Lower leg skin (tissue), 4 donors: ENCODE results near the gene TLR10. TPM values are rescaled to one million over a fixed set of nuclear protein-coding genes. Genes with fewer than 3 reads are reported as not detected.

Experiments
- DNase-seq, 2 donors: peaks; one replicate each; pipeline ENCODE4 v3.0.0-alpha.2; 2019; ENCODE audit warnings: low spot score in 2 of 2
- H3K4me3 ChIP-seq: fragments of 200-600 bp; sonication (generic); 2 replicates; pipeline ENCODE4 v1.5.1; 2017; ENCODE audit warnings: mild to moderate bottlenecking, low read depth; ENCODE audit not compliant: poor library complexity, severe bottlenecking
- CTCF ChIP-seq, 3 donors: fragments of 450-650 bp; IDR thresholded peaks; one replicate each; pipeline ENCODE4 v1.5.1; 2016; ENCODE audit warnings: antibody characterized with exemption in 3 of 3, mild to moderate bottlenecking in 3 of 3, moderate library complexity in 2 of 3
- POLR2A ChIP-seq, 2 donors: fragments of 450-650 bp; IDR thresholded peaks; one replicate each; pipeline ENCODE4 v1.6.1; 2016 to 2017; ENCODE audit warnings: antibody characterized with exemption in 2 of 2, mild to moderate bottlenecking in 1 of 2, moderate library complexity in 1 of 2
- WGBS, 2 donors: methylation state at CpG; one replicate each; pipeline ENCODE4 v1.1.5; 2018; 5-methylcytosine and 5-hydroxymethylcytosine counted together
- intact Hi-C: fragments of 100-400 bp; cut with DNase I; formaldehyde crosslinking; loops from one replicate; pipeline ENCODE4 v1.15.0; 2023; ENCODE audit warnings: low total_unique reads
- total RNA-seq, 4 donors: library from RNA; depleted of rRNA; stranded (reverse); fragments of >200 nt; gene quantifications; one replicate each; pipeline ENCODE4 v1.1.0, GENCODE V29; 2016

TLR10 gene
- total RNA-seq, 4 donors from 2014 or later = 0.06 to 1.4 (median 0.21) TPM; not detected in 1

- H3K4me3 ChIP-seq = peak within 1 kb of the TSS; percentile 3
- 15 to 20% methylated on average over 7 of the region's 7 CpGs for WGBS, 2 donors
- no peak for DNase-seq
- TF ChIP-seq CTCF (IDR thresholded peaks at IDR 0.05) (no peak), POLR2A (IDR thresholded peaks at IDR 0.05) (no peak)
- intact Hi-C loops = no loop called here
Measured at GRCh38 chr4:38804654-38805295, 22.0 kb upstream of the TLR10 start, which contains the start of gene TLR1. TSS of gene TLR1 (minus strand) at chr4:38804791. CDS start at chr4:38798831, 5,960 bp downstream.

DNA sequence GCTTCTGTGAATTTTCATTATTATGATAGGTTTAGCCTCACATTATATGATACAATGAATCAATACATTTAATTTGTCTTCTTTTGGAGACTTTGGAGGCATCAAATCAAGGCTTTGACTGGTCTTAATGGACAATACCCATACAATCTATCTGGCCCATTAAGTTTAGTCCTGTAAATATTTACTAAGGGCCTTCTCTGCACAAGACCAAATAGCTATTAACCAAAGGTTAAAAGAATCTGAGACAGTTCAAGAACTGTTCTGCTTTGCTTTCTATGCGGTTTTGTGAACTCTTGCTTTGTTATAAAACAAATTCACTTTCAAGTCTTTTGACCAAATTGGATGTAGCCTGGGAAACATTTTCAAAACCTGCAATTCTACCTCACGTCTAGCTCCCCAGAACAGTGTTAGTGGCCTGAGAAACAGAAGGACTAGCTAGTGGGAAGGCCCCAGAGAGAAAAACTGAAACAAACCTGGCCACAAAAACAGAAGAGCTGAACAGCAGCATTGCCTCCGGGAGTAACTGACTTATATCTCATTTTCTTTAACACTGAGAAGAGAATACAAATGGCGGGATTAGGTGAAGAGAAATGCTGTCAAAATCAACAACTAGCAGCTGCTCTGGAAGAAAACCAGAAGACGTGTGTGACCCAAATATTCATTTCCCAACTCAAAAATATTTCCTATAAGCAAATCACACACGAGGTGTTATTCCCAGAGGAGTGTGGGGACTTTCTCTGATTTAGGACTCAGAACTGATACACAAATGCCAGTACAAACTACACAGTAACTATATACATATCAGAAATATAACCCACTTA is 21.3 kb upstream of the TLR10 start:
- DNase-seq = no peak
- peak overlapping the region; percentile 3 for H3K4me3 ChIP-seq
- TF ChIP-seq POLR2A (IDR thresholded peaks at IDR 0.05) (no peak), CTCF (IDR thresholded peaks at IDR 0.05) (no peak)
- intact Hi-C loops = no loop called here
- 24 to 25% methylated on average over 6 of the region's 6 CpGs for WGBS, 2 donors

DNA sequence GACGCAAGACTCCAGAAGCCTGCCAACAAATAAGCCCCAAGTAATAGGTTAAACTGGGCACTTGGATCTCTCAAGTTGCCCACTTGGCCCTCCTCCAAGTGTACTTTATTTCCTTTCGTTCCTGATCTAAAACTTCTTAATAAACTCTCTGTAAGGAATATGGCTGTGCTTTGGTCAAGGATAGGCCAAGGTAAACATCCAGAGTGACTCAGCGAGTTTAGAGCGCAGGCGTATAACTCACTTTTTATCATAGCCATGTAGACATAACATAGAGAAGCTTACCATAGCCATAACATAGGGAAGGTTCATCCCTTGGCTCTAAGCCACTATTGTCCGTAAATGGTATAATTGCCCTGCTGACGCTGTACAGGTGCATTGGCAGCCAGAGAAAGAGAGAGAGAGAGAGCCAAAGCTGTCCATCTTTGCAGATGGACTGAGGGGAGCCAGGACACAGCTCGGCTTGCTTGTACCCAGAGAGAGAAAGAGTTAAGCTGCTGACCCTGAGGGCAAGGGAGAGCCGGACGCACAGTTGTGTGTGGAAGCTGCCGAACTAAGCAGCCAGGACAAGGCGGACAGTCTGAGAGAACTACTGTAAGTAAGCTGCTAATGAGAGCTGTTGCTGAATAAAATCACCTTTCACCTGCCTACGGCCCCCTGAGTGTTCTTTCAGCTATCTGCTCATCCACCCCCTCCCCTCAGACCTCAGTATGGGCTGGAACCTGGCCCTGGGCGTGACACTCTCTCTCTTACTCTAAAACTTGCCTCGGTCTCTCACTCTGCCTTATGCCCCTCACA is 20.0 kb upstream of the TLR10 start:
- DNase-seq = no peak
- WGBS, 2 donors = 86 to 87% methylated on average over 15 of the region's 15 CpGs
- intact Hi-C loops = no loop called here
- H3K4me3 ChIP-seq = no peak overlapping the region
- no peak for TF ChIP-seq POLR2A (IDR thresholded peaks at IDR 0.05)
- TF ChIP-seq CTCF (IDR thresholded peaks at IDR 0.05) = no peak

DNA sequence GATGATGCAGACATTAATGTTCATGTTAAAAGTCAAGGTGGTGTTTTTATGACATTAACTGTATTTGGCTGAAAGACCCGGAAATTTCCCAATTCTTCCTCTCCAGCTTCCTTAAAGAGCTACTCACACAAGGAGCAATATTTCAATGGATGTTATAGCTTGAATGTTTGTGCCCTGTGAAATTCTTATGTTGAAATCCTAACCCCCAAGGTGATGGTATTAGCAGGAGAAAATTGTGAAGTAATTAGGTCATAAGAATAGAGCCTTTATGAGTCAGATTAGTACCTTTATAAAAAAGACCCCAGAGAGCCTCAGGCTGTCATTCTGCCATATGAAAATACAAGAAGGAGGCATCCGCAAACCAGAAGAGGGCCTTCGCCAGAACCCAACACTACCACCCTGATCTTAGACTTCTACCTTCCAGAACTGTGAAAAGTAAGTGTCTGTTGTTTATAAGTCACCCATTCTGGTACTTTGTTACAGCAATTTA is 18.2 kb upstream of the TLR10 start:
- DNase-seq = no peak
- no peak for TF ChIP-seq CTCF (IDR thresholded peaks at IDR 0.05)
- TF ChIP-seq POLR2A (IDR thresholded peaks at IDR 0.05) = no peak
- WGBS, 2 donors = 90 to 91% methylated on average over 3 of the region's 3 CpGs
- no peak overlapping the region for H3K4me3 ChIP-seq
- intact Hi-C loops = no loop called here

DNA sequence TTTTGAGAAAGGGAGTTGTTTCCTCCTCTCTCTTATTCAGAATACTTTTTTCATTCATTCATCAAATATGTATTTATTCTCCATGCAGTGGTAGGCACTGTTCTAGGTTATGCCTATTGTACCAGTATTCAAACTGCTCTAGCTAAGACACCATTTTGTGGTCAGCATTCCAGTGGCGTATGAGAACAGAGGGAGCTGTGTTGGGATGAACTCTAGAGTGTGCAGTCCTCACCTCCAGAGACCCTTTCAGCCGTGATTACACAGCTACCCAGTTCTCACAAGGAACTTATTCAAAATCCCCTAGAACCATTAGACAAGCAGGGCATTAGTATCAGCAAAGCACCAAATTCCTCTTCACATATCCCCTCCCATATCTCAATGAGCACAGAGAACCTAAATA is 17.6 kb upstream of the TLR10 start:
- no peak for DNase-seq
- intact Hi-C loops = no loop called here
- no peak overlapping the region for H3K4me3 ChIP-seq
- WGBS, 2 donors = 69 to 79% methylated on average over 2 of the region's 2 CpGs
- no peak for TF ChIP-seq CTCF (IDR thresholded peaks at IDR 0.05)
- no peak for TF ChIP-seq POLR2A (IDR thresholded peaks at IDR 0.05)
